HepG2 (cell line): Measurements from ENCODE around the gene NDUFS4. TPM values are rescaled to one million over a fixed set of nuclear protein-coding genes. Genes with fewer than 3 reads are reported as not detected.

Source experiments
- ATAC-seq: fragments of 200-7000 bp; cut with Tn5 transposase; 3 replicates; pipeline ENCODE4 v1.9.1; 2020; ENCODE audit warnings: mild to moderate bottlenecking, moderate library complexity
- BruUV-seq: library from RNA; stranded (reverse); fragments of 400-500 nt; replicated peaks from 2 replicates; lab custom pipeline; 2021; lab: Mats Ljungman, UMichigan
- CTCF ChIA-PET: fragments of 300-600 bp; formaldehyde crosslinking; extraction: SDS; loops from one replicate; lab custom pipeline; 2021; ENCODE audit warnings: low total read pairs, inconsistent platforms, low intra/inter-chr PET ratio; lab: Yijun Ruan, JAX
- POLR2A ChIA-PET: fragments of 350-600 bp; sonication (Branson Sonifier 250); formaldehyde crosslinking; loops from one replicate; lab custom pipeline; 2020; ENCODE audit warnings: antibody characterized with exemption, inconsistent platforms; lab: Yijun Ruan, JAX
- DNase-seq: peaks from one replicate; pipeline ENCODE4 v3.0.0-alpha.2; 2015; ENCODE audit warnings: low spot score
- FAIRE-seq: peaks from 3 replicates; lab custom pipeline; 2011; peaks lifted over from hg19 to GRCh38; lab: Jason Lieb, UNC
- H2AFZ ChIP-seq: one replicate; pipeline ENCODE4 v1.6.1; 2011; ENCODE audit warnings: low read length, inconsistent platforms
- H3K27ac ChIP-seq: fragments of 300-600 bp; 3 replicates; pipeline ENCODE4 v1.8.0; 2011; ENCODE audit warnings: mixed run types, mild to moderate bottlenecking, mixed read lengths, low read length, inconsistent platforms; ENCODE audit not compliant: insufficient read depth; ENCODE audit errors: extremely low read length
- H3K27me3 ChIP-seq, 2 experiments: fragments of 200-600 bp in 1 of 2; 2 replicates in 1 of 2; 3 replicates in 1 of 2; pipeline versions ENCODE4 v1.6.0 to v1.8.0; 2011; ENCODE audit warnings: low read length in 2 of 2, mild to moderate bottlenecking in 2 of 2, moderate library complexity in 2 of 2, inconsistent platforms in 1 of 2; ENCODE audit not compliant: insufficient read depth in 2 of 2, control insufficient read depth in 1 of 2
- H3K36me3 ChIP-seq, 2 experiments: fragments of 200-600 bp in 1 of 2; replicated peaks in 1 of 2; 2 replicates in 1 of 2; 3 replicates in 1 of 2; pipeline versions ENCODE4 v1.5.1 to v1.8.0; 2011; ENCODE audit warnings: low read length in 2 of 2, inconsistent platforms in 1 of 2; ENCODE audit not compliant: insufficient read depth in 2 of 2, control insufficient read depth in 1 of 2
- H3K4me1 ChIP-seq: 2 replicates; pipeline ENCODE4 v1.5.1; 2012; ENCODE audit warnings: low read length, inconsistent platforms; ENCODE audit not compliant: insufficient read depth
- H3K4me2 ChIP-seq: 2 replicates; pipeline ENCODE4 v1.6.0; 2011; ENCODE audit warnings: low read depth, low read length, inconsistent platforms
- H3K4me3 ChIP-seq, 3 experiments: fragments of 200-600 bp in 1 of 3; sonication (generic), shearing (Covaris generic) in 1 of 3; replicated peaks in 1 of 3; 2 replicates each; pipeline ENCODE4 v1.5.1; 2011 to 2016; ENCODE audit warnings: low read length in 3 of 3, inconsistent platforms in 2 of 3, low read depth in 2 of 3, mild to moderate bottlenecking in 2 of 3, control low read depth in 1 of 3, mixed read lengths in 1 of 3; ENCODE audit not compliant: insufficient read depth in 1 of 3
- H3K79me2 ChIP-seq: one replicate; pipeline ENCODE4 v1.6.1; 2011; ENCODE audit warnings: low read length, inconsistent platforms; ENCODE audit not compliant: insufficient read depth
- H3K9ac ChIP-seq: 2 replicates; pipeline ENCODE4 v1.6.0; 2011; ENCODE audit warnings: mild to moderate bottlenecking, low read depth, low read length, inconsistent platforms; ENCODE audit not compliant: insufficient read depth
- H3K9me3 ChIP-seq: 2 replicates; pipeline ENCODE4 v1.5.1; 2012; ENCODE audit warnings: mild to moderate bottlenecking, low read length
- H4K20me1 ChIP-seq: 2 replicates; pipeline ENCODE4 v1.6.0; 2011; ENCODE audit warnings: inconsistent platforms, mild to moderate bottlenecking, low read length, moderate library complexity; ENCODE audit not compliant: insufficient read depth
- CHCHD3 ChIP-seq: sonication (generic); formaldehyde crosslinking; IDR thresholded peaks from 2 replicates; pipeline ENCODE4 v1.8.0; 2022; ENCODE audit warnings: mild to moderate bottlenecking, missing genetic modification reagents, moderate library complexity
- TAF1 ChIP-seq: sonication (generic); formaldehyde crosslinking; IDR thresholded peaks from 2 replicates; pipeline ENCODE4 v1.4.0; 2020; ENCODE audit warnings: missing genetic modification reagents
- YEATS4 ChIP-seq: sonication (generic); formaldehyde crosslinking; IDR thresholded peaks from 2 replicates; pipeline ENCODE4 v1.4.0; 2020; ENCODE audit warnings: missing genetic modification reagents, borderline replicate concordance
- ZNF24 ChIP-seq: fragments of 450-650 bp; IDR thresholded peaks from 2 replicates; pipeline ENCODE4 v1.6.1; 2017; ENCODE audit warnings: antibody characterized with exemption, mild to moderate bottlenecking
- ZNF281 ChIP-seq: sonication (generic); formaldehyde crosslinking; IDR thresholded peaks from 2 replicates; pipeline ENCODE4 v1.4.0; 2020; ENCODE audit warnings: missing genetic modification reagents, borderline replicate concordance
- ZNF33B ChIP-seq: sonication (generic); formaldehyde crosslinking; IDR thresholded peaks from 2 replicates; pipeline ENCODE4 v1.5.1; 2020; ENCODE audit warnings: mild to moderate bottlenecking, missing genetic modification reagents
- ZNF547 ChIP-seq: sonication (generic); formaldehyde crosslinking; IDR thresholded peaks from 2 replicates; pipeline ENCODE4 v1.5.1; 2020; ENCODE audit warnings: mild to moderate bottlenecking, missing genetic modification reagents
- ZNF580 ChIP-seq: IDR thresholded peaks from 2 replicates; pipeline ENCODE4 v1.6.1; 2016; ENCODE audit warnings: low read depth, borderline replicate concordance
- ZNF777 ChIP-seq: sonication (generic); formaldehyde crosslinking; IDR thresholded peaks from 2 replicates; pipeline ENCODE4 v1.4.0; 2020; ENCODE audit warnings: missing genetic modification reagents
- ZNF780A ChIP-seq: sonication (generic); formaldehyde crosslinking; IDR thresholded peaks from 2 replicates; pipeline ENCODE4 v1.8.0; 2022; ENCODE audit warnings: mild to moderate bottlenecking, missing genetic modification reagents, moderate library complexity
- ZNF83 ChIP-seq: sonication (generic); formaldehyde crosslinking; IDR thresholded peaks from 2 replicates; pipeline ENCODE4 v1.4.0; 2020; ENCODE audit warnings: missing genetic modification reagents, mild to moderate bottlenecking, borderline replicate concordance
- ZSCAN25 ChIP-seq: sonication (generic); formaldehyde crosslinking; IDR thresholded peaks from 2 replicates; pipeline ENCODE4 v1.8.0; 2022; ENCODE audit warnings: mild to moderate bottlenecking, missing genetic modification reagents
- ZXDC ChIP-seq: sonication (generic); formaldehyde crosslinking; IDR thresholded peaks from 2 replicates; pipeline ENCODE4 v1.5.0; 2020; ENCODE audit warnings: mild to moderate bottlenecking, missing genetic modification reagents
- WGBS: methylation state at CpG from one replicate; pipeline ENCODE4 v1.1.6; 2017; ENCODE audit warnings: low lambda C conversion rate; 5-methylcytosine and 5-hydroxymethylcytosine counted together
- in situ Hi-C: cut with HindIII; loops from 2 replicates; pipeline ENCODE4 v1.10.0; 2017; ENCODE audit warnings: low pct_unique_long_range_greater_than_20kb; ENCODE audit not compliant: extremely low pct_ligation_motif_present
- intact Hi-C: fragments of 100-400 bp; cut with micrococcal nuclease; formaldehyde crosslinking; loops from one replicate; pipeline ENCODE4 v1.10.0; 2022; ENCODE audit not compliant: unreplicated experiment
- polyA plus RNA-seq, 8 experiments: library from polyadenylated mRNA; depleted of rRNA in 3 of 8; stranded (reverse) in 7 of 8; unstranded in 1 of 8; fragments of >200 nt; fragmentation: Illumina TruSeq in 4 of 8; extraction: Trizol in 4 of 8; gene quantifications; 2 replicates each; pipeline versions ENCODE4 v1.2.1 to v1.2.3, GENCODE V29; 2011 to 2016; ENCODE audit warnings: low read depth in 4 of 8, missing spikeins in 1 of 8, mixed read lengths in 1 of 8; ENCODE audit not compliant: insufficient read depth in 1 of 8
- total RNA-seq, 5 experiments: library from RNA; depleted of rRNA; stranded (reverse); fragments of >200 nt; fragmentation: Illumina TruSeq; extraction: Trizol; gene quantifications; 2 replicates each; pipeline ENCODE4 v1.2.3, GENCODE V29; 2016; ENCODE audit warnings: low read depth in 1 of 5

NDUFS4 gene
- total and polyA plus RNA-seq, 2 of the 13 experiments (the other 11 are each of a cell fraction or from before 2014, with no cell fraction given) = 121 to 126 TPM

- Histone ChIP-seq H3K36me3 (no peaks in the 10 kb centered on the region), H3K27ac (no peak overlapping the region), H3K4me1 (peaks cover 5% of the 10 kb centered on the region; the same call in 1 of the 2 replicates), H3K4me2 (no peak overlapping the region), H3K79me2 (no peaks in the 10 kb centered on the region), H2AFZ (no peak overlapping the region), H3K27me3 (no peaks in the 10 kb centered on the region), H4K20me1 (no peaks in the 10 kb centered on the region), H3K9ac (no peak overlapping the region), H3K4me3 (no peak overlapping the region), H3K9me3 (no peaks in the 10 kb centered on the region)
- no peak for DNase-seq
- TF ChIP-seq ZNF24 (no peak), ZXDC (CRISPR knock-in tag) (no peak), YEATS4 (no peak), ZNF547 (CRISPR knock-in tag) (no peak), ZSCAN25 (CRISPR knock-in tag) (no peak), ZNF83 (CRISPR knock-in tag) (no peak)
- ChIA-PET POLR2A (no interaction called here), CTCF (no interaction called here)
- WGBS = 44% methylated on average over 2 of the region's 2 CpGs
- no peak for FAIRE-seq
- in situ Hi-C loops = no loop called here
- no peak for ATAC-seq
- intact Hi-C loops = no loop called here
- no TSS peak for BruUV-seq
These were observed 10.6 kb upstream of the NDUFS4 start for GRCh38 chr5:53549792-53550191.

GRCh38 chr5:53552561-53552960 is 7.9 kb upstream of the NDUFS4 start:
- Histone ChIP-seq H3K27ac (no peak overlapping the region), H3K9me3 (no peaks in the 10 kb centered on the region), H3K36me3 (no peaks in the 10 kb centered on the region), H3K9ac (no peak overlapping the region), H3K4me2 (no peak overlapping the region), H3K79me2 (no peaks in the 10 kb centered on the region), H4K20me1 (no peaks in the 10 kb centered on the region), H3K4me1 (no peaks in the 10 kb centered on the region), H2AFZ (no peak overlapping the region), H3K27me3 (no peaks in the 10 kb centered on the region), H3K4me3 (no peak overlapping the region)
- intact Hi-C loops = no loop called here
- no TSS peak for BruUV-seq
- CTCF ChIA-PET = no interaction called here
- POLR2A ChIA-PET = interaction anchor here (0.6 kb wide), 1 partner anchor 44 kb away, joined by 3 read pairs; no protein-coding TSS in a partner anchor
- ATAC-seq (no peak), FAIRE-seq (no peak), DNase-seq (no peak)
- 30% methylated on average over 3 of the region's 3 CpGs for WGBS
- in situ Hi-C loops = no loop called here
- no peak for TF ChIP-seq CHCHD3 (CRISPR knock-in tag)
- TF ChIP-seq ZNF780A (CRISPR knock-in tag) = no peak
- no peak for TF ChIP-seq ZNF580 (CRISPR knock-in tag)
- TF ChIP-seq ZNF33B = no peak
- no peak for TF ChIP-seq TAF1 (CRISPR knock-in tag)
- no peak for TF ChIP-seq ZNF281
- no peak for TF ChIP-seq ZNF777 (CRISPR knock-in tag)
